ENCODE measurements around the gene KLK12.

The KLK12 gene

GRCh38 chr19:51034704-51035103 lies at the start of gene KLK12:
Gene KLK12, minus strand, starts transcription at chr19:51035002. Its CDS starts 381 bp downstream, at chr19:51034621.
- TF ChIP-seq, protein P1, sequence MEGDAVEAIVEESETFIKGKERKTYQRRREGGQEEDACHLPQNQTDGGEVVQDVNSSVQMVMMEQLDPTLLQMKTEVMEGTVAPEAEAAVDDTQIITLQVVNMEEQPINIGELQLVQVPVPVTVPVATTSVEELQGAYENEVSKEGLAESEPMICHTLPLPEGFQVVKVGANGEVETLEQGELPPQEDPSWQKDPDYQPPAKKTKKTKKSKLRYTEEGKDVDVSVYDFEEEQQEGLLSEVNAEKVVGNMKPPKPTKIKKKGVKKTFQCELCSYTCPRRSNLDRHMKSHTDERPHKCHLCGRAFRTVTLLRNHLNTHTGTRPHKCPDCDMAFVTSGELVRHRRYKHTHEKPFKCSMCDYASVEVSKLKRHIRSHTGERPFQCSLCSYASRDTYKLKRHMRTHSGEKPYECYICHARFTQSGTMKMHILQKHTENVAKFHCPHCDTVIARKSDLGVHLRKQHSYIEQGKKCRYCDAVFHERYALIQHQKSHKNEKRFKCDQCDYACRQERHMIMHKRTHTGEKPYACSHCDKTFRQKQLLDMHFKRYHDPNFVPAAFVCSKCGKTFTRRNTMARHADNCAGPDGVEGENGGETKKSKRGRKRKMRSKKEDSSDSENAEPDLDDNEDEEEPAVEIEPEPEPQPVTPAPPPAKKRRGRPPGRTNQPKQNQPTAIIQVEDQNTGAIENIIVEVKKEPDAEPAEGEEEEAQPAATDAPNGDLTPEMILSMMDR (conservative IDR thresholded peaks at IDR 0.05; ENCODE audit: low read depth, low read length) = no peak
- H3K4me3 ChIP-seq (ENCODE audit: low read depth, low read length) = no peak within 1 kb of the TSS
- DNase-seq (ENCODE audit: low read depth) = no peak

GRCh38 chr19:51084505-51084904 lies 49.7 kb upstream of the KLK12 start:
- no peak overlapping the region for H3K4me3 ChIP-seq (ENCODE audit: low read depth, low read length)
- no peak for DNase-seq (ENCODE audit: low read depth)
- TF ChIP-seq, protein P1 (conservative IDR thresholded peaks at IDR 0.05; ENCODE audit: low read depth, low read length) = no peak

DNA sequence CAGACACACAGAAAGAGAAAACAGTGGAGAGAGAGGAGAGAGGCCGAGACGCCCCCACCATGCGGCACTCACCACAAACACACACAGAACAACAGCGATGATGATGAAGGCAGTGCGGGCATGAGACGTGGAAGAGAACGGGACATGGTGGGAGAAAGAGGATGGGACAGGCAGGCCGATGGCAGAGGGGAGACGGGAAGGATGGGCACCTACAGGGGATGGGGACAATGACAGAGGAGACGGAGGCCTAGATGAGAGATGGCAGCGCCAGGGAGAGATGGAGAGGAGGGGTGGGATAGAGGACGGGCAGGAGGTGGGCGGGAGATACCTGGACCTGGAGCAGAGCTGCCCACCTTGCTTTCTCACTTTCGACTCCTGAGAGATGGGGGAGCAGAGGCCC lies 49.0 kb upstream of the KLK12 start:
- no peak overlapping the region for H3K4me3 ChIP-seq (ENCODE audit: low read depth, low read length)
- no peak for DNase-seq (ENCODE audit: low read depth)
- TF ChIP-seq, protein P1 (conservative IDR thresholded peaks at IDR 0.05; ENCODE audit: low read depth, low read length) = no peak

DNA sequence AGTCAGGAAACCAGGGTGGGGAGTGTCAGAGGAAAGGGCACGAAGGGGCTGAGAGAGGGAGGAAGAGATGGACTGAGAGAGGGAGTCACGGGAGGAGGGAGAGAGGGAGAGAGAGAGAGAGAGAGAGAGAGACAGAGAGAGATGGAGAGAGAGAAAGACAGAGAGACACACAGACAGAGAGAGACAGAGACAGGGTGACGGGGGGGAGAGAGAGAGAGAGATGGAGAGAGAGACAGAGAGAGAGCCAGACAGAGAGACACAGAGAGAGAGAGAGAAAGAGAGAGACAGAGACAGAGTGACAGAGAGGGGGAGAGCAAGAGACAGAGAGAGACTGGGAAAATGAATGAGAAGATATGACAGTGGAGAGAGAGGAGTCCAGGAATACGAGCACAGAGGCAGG lies 48.4 kb upstream of the KLK12 start:
- no peak for DNase-seq (ENCODE audit: low read depth)
- TF ChIP-seq, protein P1 (conservative IDR thresholded peaks at IDR 0.05; ENCODE audit: low read depth, low read length) = no peak
- no peak overlapping the region for H3K4me3 ChIP-seq (ENCODE audit: low read depth, low read length)

GRCh38 chr19:51082611-51083010 lies 47.8 kb upstream of the KLK12 start, which contains the start of gene KLK14:
Gene KLK14, minus strand, starts transcription at chr19:51082887. Its CDS starts 273 bp downstream, at chr19:51082614.
- TF ChIP-seq, protein P1 (conservative IDR thresholded peaks at IDR 0.05; ENCODE audit: low read depth, low read length) = no peak
- no peak within 1 kb of the TSS for H3K4me3 ChIP-seq (ENCODE audit: low read depth, low read length)
- DNase-seq (ENCODE audit: low read depth) = no peak

DNA sequence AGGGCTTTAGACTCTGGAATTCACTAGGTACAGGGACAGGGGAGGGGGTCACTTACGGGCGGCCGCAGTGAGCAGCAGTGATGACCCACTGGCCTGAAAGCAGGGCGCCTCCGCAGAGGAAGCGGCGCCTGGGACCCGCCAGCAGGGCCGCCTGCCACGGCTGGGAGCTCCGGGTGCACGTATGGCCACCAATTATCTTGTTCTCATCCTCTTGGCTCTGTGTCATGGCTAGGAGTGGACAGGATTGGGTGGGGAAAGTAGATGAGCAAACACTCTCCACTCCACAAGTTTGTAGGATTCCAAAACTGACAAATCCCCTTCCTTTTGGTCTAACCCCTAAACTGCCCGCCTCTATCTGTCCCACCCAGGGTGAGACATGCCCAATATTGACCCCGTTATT lies 46.7 kb upstream of the KLK12 start:
- H3K4me3 ChIP-seq (ENCODE audit: low read depth, low read length) = no peak overlapping the region
- no peak for DNase-seq (ENCODE audit: low read depth)
- TF ChIP-seq, protein P1 (conservative IDR thresholded peaks at IDR 0.05; ENCODE audit: low read depth, low read length) = no peak

DNA sequence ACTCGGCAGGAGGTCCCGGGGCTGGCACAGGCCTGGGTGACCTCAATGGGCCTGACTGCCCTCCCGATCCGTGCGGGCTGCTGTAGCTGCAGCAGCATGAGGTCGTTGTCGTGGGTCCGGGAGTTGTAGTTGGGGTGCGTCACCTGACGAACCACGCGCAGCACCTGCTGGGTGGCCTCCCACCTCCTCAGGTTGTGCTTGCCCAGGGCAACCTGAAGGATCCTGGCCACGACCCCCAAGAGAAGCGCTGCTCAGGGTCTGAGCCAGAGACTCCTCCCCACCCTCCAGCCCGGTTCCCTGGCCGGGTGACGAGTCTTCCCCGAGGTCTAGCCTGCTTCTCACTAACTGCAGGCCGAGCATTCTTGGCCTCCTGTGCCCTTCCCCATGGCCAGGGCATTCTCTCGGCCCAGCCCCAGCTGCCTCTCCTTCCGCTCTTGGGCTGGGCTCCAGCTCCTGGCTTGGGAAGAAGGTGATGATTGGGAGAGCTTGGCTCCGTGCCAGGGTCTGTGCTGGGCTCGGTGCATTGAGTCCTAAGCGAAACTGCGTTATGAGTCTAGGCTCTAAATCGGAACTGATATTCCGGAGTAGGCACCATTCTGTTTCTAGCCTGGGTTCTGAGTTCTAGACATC lies 44.8 kb upstream of the KLK12 start:
- TF ChIP-seq, protein P1 (conservative IDR thresholded peaks at IDR 0.05; ENCODE audit: low read depth, low read length) = no peak
- DNase-seq (ENCODE audit: low read depth) = no peak
- H3K4me3 ChIP-seq (ENCODE audit: low read depth, low read length) = no peak overlapping the region

All from choroid plexus epithelial cell (primary cell).